Mesenchymal stem cell (in vitro differentiated cells and primary cell): ENCODE measurements around the gene RUNX1.

ENCODE experiments used
- DNase-seq: peaks from one replicate; pipeline ENCODE4 v3.0.0-alpha.2; 2013
- H2AFZ ChIP-seq: one replicate; pipeline ENCODE4 v1.6.1; 2013; ENCODE audit warnings: low read depth, mild to moderate bottlenecking, control low read depth, inconsistent platforms, low read length, moderate library complexity
- H2AK5ac ChIP-seq: 2 replicates; pipeline ENCODE4 v1.6.1; 2013; ENCODE audit warnings: low read length, moderate library complexity, mild to moderate bottlenecking, inconsistent platforms; ENCODE audit not compliant: severe bottlenecking
- H2BK120ac ChIP-seq: one replicate; pipeline ENCODE4 v1.6.1; 2013; ENCODE audit warnings: low read depth, mild to moderate bottlenecking, inconsistent platforms, low read length, moderate library complexity
- H2BK12ac ChIP-seq, 2 experiments: one replicate each; pipeline ENCODE4 v1.6.1; 2013; ENCODE audit warnings: inconsistent platforms in 2 of 2, low read length in 2 of 2, mild to moderate bottlenecking in 2 of 2, moderate library complexity in 2 of 2, control low read depth in 1 of 2
- H2BK15ac ChIP-seq: one replicate; pipeline ENCODE4 v1.6.1; 2013; ENCODE audit warnings: mild to moderate bottlenecking, low read depth, inconsistent platforms; ENCODE audit not compliant: poor library complexity, severe bottlenecking
- H2BK5ac ChIP-seq: 2 replicates; pipeline ENCODE4 v1.6.1; 2013; ENCODE audit warnings: low read depth, mild to moderate bottlenecking, low read length, control low read depth, inconsistent platforms; ENCODE audit not compliant: poor library complexity, severe bottlenecking
- H3K14ac ChIP-seq, 2 experiments: one replicate each; pipeline ENCODE4 v1.6.1; 2013; ENCODE audit warnings: inconsistent platforms in 2 of 2, low read length in 2 of 2, control low read depth in 1 of 2, mild to moderate bottlenecking in 1 of 2, moderate library complexity in 1 of 2
- H3K18ac ChIP-seq, 2 experiments: one replicate each; pipeline ENCODE4 v1.6.1; 2013; ENCODE audit warnings: inconsistent platforms in 2 of 2, low read length in 2 of 2, control low read depth in 1 of 2, low read depth in 1 of 2, mild to moderate bottlenecking in 1 of 2
- H3K23ac ChIP-seq, 2 experiments: one replicate each; pipeline ENCODE4 v1.6.1; 2013; ENCODE audit warnings: inconsistent platforms in 2 of 2, low read length in 2 of 2, mild to moderate bottlenecking in 2 of 2, moderate library complexity in 2 of 2, control low read depth in 1 of 2
- H3K27ac ChIP-seq: 2 replicates; pipeline ENCODE4 v1.5.1; 2013; ENCODE audit warnings: mild to moderate bottlenecking, moderate library complexity, low read length, control low read depth, inconsistent platforms; ENCODE audit not compliant: poor library complexity, severe bottlenecking
- H3K27me3 ChIP-seq, 2 experiments: 2 replicates each; pipeline versions ENCODE4 v1.6.1 to v1.7.0; 2013; ENCODE audit warnings: low read length in 2 of 2, mild to moderate bottlenecking in 2 of 2, moderate library complexity in 2 of 2, control low read depth in 1 of 2, inconsistent platforms in 1 of 2; ENCODE audit not compliant: control insufficient read depth in 1 of 2, insufficient read depth in 1 of 2
- H3K36me3 ChIP-seq, 2 experiments: 2 replicates each; pipeline versions ENCODE4 v1.6.1 to v1.7.0; 2013; ENCODE audit warnings: low read length in 2 of 2, control low read depth in 1 of 2, inconsistent platforms in 1 of 2, low read depth in 1 of 2, mild to moderate bottlenecking in 1 of 2; ENCODE audit not compliant: insufficient read depth in 2 of 2, control insufficient read depth in 1 of 2
- H3K4ac ChIP-seq, 2 experiments: one replicate each; pipeline ENCODE4 v1.6.1; 2013; ENCODE audit warnings: inconsistent platforms in 2 of 2, low read length in 2 of 2, mild to moderate bottlenecking in 2 of 2, moderate library complexity in 2 of 2, control low read depth in 1 of 2, low read depth in 1 of 2
- H3K4me1 ChIP-seq: 2 replicates; pipeline ENCODE4 v1.6.1; 2013; ENCODE audit warnings: low read depth, low read length, control low read depth; ENCODE audit not compliant: control insufficient read depth, insufficient read depth
- H3K4me2 ChIP-seq: 2 replicates; pipeline ENCODE4 v1.6.1; 2013; ENCODE audit warnings: low read length, mild to moderate bottlenecking, inconsistent platforms; ENCODE audit not compliant: poor library complexity, severe bottlenecking
- H3K4me3 ChIP-seq, 2 experiments: 2 replicates each; pipeline versions ENCODE4 v1.5.1 to v1.7.0; 2013; ENCODE audit warnings: low read length in 2 of 2, mild to moderate bottlenecking in 2 of 2, control low read depth in 1 of 2, low read depth in 1 of 2; ENCODE audit not compliant: insufficient read depth in 1 of 2
- H3K79me1 ChIP-seq: replicated peaks from 2 replicates; pipeline ENCODE4 v1.6.1; 2013; ENCODE audit warnings: mild to moderate bottlenecking, control low read depth, low read length, inconsistent platforms; ENCODE audit not compliant: poor library complexity, severe bottlenecking
- H3K9ac ChIP-seq: 2 replicates; pipeline ENCODE4 v1.7.0; 2013; ENCODE audit warnings: mild to moderate bottlenecking, low read length, moderate library complexity
- H3K9me3 ChIP-seq: 2 replicates; pipeline ENCODE4 v1.7.0; 2013; ENCODE audit warnings: mild to moderate bottlenecking, low read length; ENCODE audit not compliant: control insufficient read depth
- H4K8ac ChIP-seq: one replicate; pipeline ENCODE4 v1.6.1; 2013; ENCODE audit warnings: inconsistent platforms, mild to moderate bottlenecking, low read length, moderate library complexity
- H4K91ac ChIP-seq: one replicate; pipeline ENCODE4 v1.6.1; 2013; ENCODE audit warnings: mild to moderate bottlenecking, low read length, inconsistent platforms
- WGBS: methylation state at CpG from one replicate; pipeline ENCODE4 v1.1.7; 2013; ENCODE audit warnings: mixed read lengths; 5-methylcytosine and 5-hydroxymethylcytosine counted together

RUNX1 gene

GRCh38 chr21:34792504-34793089 is 256.5 kb downstream of the RUNX1 start:
- H3K27me3 ChIP-seq = no peaks in the 10 kb centered on the region
- no peak overlapping the region for H4K91ac ChIP-seq
- no peak overlapping the region for H3K18ac ChIP-seq
- H3K4me2 ChIP-seq = no peak overlapping the region
- H2BK5ac ChIP-seq = no peak overlapping the region
- no peak overlapping the region for H4K8ac ChIP-seq
- no peak overlapping the region for H2BK120ac ChIP-seq
- peaks cover 21 to 92% of the 10 kb centered on the region in 2 experiments for H3K36me3 ChIP-seq
- no peak overlapping the region for H2AFZ ChIP-seq
- no peak overlapping the region for H3K4me3 ChIP-seq
- H3K23ac ChIP-seq = no peak overlapping the region
- peaks cover 16% of the 10 kb centered on the region for H3K79me1 ChIP-seq
- no peak overlapping the region for H3K9ac ChIP-seq
- no peak overlapping the region for H2AK5ac ChIP-seq
- H3K4me1 ChIP-seq = peaks cover 2% of the 10 kb centered on the region
- WGBS = 99% methylated on average over 27 of the region's 27 CpGs
- H3K4ac ChIP-seq = no peak overlapping the region
- no peak overlapping the region for H3K27ac ChIP-seq
- no peak overlapping the region for H2BK12ac ChIP-seq
- H2BK15ac ChIP-seq = no peak overlapping the region
- H3K9me3 ChIP-seq = no peaks in the 10 kb centered on the region
- no peak for DNase-seq
- no peak overlapping the region for H3K14ac ChIP-seq

- H2BK5ac ChIP-seq = no peak overlapping the region
- no peak overlapping the region for H3K14ac ChIP-seq
- H3K18ac ChIP-seq = no peak overlapping the region
- H2AK5ac ChIP-seq = no peak overlapping the region
- WGBS = 98% methylated on average over 84 of the region's 84 CpGs
- no peaks in the 10 kb centered on the region for H3K9me3 ChIP-seq
- H3K4me1 ChIP-seq = peaks cover 2% of the 10 kb centered on the region
- H3K79me1 ChIP-seq = peaks cover 16% of the 10 kb centered on the region
- no peak overlapping the region for H4K91ac ChIP-seq
- no peak overlapping the region for H4K8ac ChIP-seq
- no peak overlapping the region for H3K4me2 ChIP-seq
- peaks cover 21 to 86% of the 10 kb centered on the region in 2 experiments for H3K36me3 ChIP-seq
- H2BK120ac ChIP-seq = no peak overlapping the region
- no peak overlapping the region for H3K4ac ChIP-seq
- no peak for DNase-seq
- no peak overlapping the region for H3K9ac ChIP-seq
- no peak overlapping the region for H2BK12ac ChIP-seq
- H3K4me3 ChIP-seq = no peak overlapping the region
- H2AFZ ChIP-seq = no peak overlapping the region
- H3K27me3 ChIP-seq = no peaks in the 10 kb centered on the region
- no peak overlapping the region for H2BK15ac ChIP-seq
- H3K23ac ChIP-seq = no peak overlapping the region
- H3K27ac ChIP-seq = no peak overlapping the region
Observed at GRCh38 chr21:34791776-34792503, 257.2 kb downstream of the RUNX1 start.

- H3K18ac ChIP-seq = no peak overlapping the region
- no peaks in the 10 kb centered on the region for H3K9me3 ChIP-seq
- H2BK12ac ChIP-seq = no peak overlapping the region
- H3K4me2 ChIP-seq = no peak overlapping the region
- no peak overlapping the region for H3K27ac ChIP-seq
- no peak overlapping the region for H3K4ac ChIP-seq
- H2AFZ ChIP-seq = no peak overlapping the region
- H2BK5ac ChIP-seq = no peak overlapping the region
- no peak overlapping the region for H4K91ac ChIP-seq
- no peak overlapping the region for H2BK120ac ChIP-seq
- DNase-seq = no peak
- H3K4me3 ChIP-seq = no peak overlapping the region
- peaks cover 18 to 75% of the 10 kb centered on the region in 2 experiments for H3K36me3 ChIP-seq
- no peak overlapping the region for H3K14ac ChIP-seq
- H3K4me1 ChIP-seq = peaks cover 2% of the 10 kb centered on the region
- no peak overlapping the region for H3K23ac ChIP-seq
- no peaks in the 10 kb centered on the region for H3K27me3 ChIP-seq
- H2BK15ac ChIP-seq = no peak overlapping the region
- H2AK5ac ChIP-seq = no peak overlapping the region
- H4K8ac ChIP-seq = no peak overlapping the region
- no CpG with 5 or more reads among the region's 3 CpGs for WGBS
- peaks cover 13% of the 10 kb centered on the region for H3K79me1 ChIP-seq
- H3K9ac ChIP-seq = no peak overlapping the region
Observed at GRCh38 chr21:34790834-34791233, 258.3 kb downstream of the RUNX1 start.

GRCh38 chr21:34790341-34790740 is 258.8 kb downstream of the RUNX1 start:
- H3K4me3 ChIP-seq = no peak overlapping the region
- no peak overlapping the region for H3K9ac ChIP-seq
- no peak overlapping the region for H2BK5ac ChIP-seq
- H2AFZ ChIP-seq = no peak overlapping the region
- no peak overlapping the region for H4K91ac ChIP-seq
- H3K36me3 ChIP-seq = peaks cover 18 to 70% of the 10 kb centered on the region in 2 experiments
- no peak overlapping the region for H3K4ac ChIP-seq
- no peak overlapping the region for H3K14ac ChIP-seq
- H3K27me3 ChIP-seq = no peaks in the 10 kb centered on the region
- H3K79me1 ChIP-seq = peaks cover 12% of the 10 kb centered on the region
- H2BK12ac ChIP-seq = peak overlapping the region in 1 of 2 experiments; percentile 81
- DNase-seq = no peak
- no peaks in the 10 kb centered on the region for H3K9me3 ChIP-seq
- peaks cover 2% of the 10 kb centered on the region for H3K4me1 ChIP-seq
- no peak overlapping the region for H2BK15ac ChIP-seq
- no peak overlapping the region for H4K8ac ChIP-seq
- WGBS = 92% methylated on average over 6 of the region's 6 CpGs
- H3K27ac ChIP-seq = no peak overlapping the region
- H3K4me2 ChIP-seq = no peak overlapping the region
- no peak overlapping the region for H2AK5ac ChIP-seq
- no peak overlapping the region for H3K23ac ChIP-seq
- no peak overlapping the region for H2BK120ac ChIP-seq
- H3K18ac ChIP-seq = no peak overlapping the region
